HS-27A (cell line): Measurements from ENCODE around the gene WAC.
"Not testable (repeated sequence)": the region's sequence is repeated elsewhere in the genome, so short reads cannot be mapped to it uniquely, and the experiment has no call there.

Experiments used
- DNase-seq: peaks from one replicate; pipeline ENCODE4 v3.0.0-alpha.2; 2012; ENCODE audit warnings: low read depth, missing footprints

WAC gene, protein sequence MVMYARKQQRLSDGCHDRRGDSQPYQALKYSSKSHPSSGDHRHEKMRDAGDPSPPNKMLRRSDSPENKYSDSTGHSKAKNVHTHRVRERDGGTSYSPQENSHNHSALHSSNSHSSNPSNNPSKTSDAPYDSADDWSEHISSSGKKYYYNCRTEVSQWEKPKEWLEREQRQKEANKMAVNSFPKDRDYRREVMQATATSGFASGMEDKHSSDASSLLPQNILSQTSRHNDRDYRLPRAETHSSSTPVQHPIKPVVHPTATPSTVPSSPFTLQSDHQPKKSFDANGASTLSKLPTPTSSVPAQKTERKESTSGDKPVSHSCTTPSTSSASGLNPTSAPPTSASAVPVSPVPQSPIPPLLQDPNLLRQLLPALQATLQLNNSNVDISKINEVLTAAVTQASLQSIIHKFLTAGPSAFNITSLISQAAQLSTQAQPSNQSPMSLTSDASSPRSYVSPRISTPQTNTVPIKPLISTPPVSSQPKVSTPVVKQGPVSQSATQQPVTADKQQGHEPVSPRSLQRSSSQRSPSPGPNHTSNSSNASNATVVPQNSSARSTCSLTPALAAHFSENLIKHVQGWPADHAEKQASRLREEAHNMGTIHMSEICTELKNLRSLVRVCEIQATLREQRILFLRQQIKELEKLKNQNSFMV

DNA sequence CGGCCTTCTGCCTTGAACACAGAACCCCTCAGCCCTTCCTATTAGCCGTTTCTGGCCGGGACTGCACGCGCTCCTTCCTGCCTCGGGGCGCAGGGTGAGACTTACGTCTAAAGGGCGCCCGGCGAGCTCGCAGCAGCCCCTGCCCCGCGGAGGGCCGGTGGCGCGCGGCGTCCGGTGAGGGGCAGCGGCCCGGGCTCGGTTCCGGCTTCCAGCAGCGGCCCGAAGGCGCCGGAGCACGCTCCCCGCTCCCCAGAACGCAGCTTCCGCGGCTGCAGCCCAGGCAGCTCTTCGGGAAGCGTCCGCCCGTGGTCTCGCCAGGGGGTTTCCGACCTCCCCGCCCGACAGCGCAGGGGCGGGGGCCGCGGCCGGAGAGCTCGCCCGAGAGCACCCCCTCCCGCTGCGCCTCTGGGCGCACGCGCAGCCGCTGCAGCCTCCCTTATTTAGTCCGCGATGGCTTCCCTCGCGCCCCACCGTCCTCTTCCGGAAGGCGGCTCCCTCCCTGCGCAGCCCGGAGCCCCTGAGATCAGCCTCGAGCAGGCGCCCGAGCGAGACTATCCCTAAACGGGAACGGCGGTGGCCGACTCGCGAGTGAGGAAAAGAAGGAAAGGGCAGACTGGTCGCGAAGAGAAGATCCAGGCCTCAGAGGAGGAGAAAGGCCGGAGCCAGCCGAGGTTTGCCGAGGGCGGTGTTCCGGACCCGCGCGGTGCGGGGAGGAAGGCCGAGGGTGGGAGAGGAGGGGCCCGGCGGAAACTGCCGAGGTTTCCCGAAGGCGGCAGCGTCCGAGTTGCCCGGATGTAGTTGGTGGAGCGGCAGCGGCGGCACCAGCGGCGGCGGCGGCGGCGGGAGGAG, at the start of gene WAC:
Gene WAC (plus strand): TSS at position 782 of the 849 bp plus-strand sequence. CDS start 462 bp downstream, outside the sequence.
- DNase-seq = peak; percentile 64

DNA sequence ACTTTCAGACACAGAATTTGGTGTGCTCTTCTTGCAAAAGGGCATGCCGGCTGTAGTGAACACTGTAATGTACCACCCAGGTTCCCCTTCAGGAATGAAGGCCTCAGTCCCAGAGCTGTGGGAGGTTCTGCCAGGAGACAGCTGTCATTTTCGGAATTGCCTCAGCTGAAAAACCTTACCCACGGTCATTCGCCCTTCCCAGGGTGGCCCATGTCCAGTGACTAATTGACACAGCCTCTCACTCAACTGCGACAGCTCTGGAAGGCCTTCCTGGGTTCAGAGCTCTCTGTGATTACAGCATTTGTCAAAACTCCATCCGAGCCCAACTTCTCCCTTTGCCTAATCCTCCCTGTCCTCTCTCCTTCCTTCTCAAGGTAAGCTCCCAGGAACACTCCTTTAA, 43.7 kb upstream of the WAC start:
- no peak for DNase-seq

DNA sequence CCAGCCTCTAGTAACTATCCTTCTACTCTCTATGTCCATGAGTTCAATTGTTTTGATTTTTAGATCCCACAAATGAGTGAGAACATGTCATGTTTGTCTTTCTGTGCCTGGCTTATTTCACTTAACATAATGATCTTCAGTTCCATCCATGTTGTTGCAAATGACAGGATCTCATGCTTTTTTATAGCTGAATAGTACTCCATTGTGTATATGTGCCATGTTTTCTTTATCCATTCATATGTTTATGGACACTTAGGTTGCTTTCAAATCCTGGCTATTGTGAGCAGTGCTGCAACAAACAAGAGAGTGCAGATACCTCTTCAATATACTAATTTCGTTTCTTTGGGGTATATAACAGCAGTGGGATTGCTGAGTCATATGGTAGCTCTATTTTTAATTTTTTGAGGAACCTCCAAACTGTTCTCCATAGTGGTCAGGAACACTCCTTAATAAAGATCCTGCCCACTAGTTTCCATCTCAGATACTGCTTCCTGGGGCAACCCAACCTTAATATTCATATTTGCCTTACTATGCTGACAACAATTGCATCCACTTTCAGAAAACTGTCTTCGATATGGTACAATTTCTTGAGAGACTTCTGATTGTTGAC, 42.6 kb upstream of the WAC start:
- DNase-seq = not testable (repeated sequence)

DNA sequence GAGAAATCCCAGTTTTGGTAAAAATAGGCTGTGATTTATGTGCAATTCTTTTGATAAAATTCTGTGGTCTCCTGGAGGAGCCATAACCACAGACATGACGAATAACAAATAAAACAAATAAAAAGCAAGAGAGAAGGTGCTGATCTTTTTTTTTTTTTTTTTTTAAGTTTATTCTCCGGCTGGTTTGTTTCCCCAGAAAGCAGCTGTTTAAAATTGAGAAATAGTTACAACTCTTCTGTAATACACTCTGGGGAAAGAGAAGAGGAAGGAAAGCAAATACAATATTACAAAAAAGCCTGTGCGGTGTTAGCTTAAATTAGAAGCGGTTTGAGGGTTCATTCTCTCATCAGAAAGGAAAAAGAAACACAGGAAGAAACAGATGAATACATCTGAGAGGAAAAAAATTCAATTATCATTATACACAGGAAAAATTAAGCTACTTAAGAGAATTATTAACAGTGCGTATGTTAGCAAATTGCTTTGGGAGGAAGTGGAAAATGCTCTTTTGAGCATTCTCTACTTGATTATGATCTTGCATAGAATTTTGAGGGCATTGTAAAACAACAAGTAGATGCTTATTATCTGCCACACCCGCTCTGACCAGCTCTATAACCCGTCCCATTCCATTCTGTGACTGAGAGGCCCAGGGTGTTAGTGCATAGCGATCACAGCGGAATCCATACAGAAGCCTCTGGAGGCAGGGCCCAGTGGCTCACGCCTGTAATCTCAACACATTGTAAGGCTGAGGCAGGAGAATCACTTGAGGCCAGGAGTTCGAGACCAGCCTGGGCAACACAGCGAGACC, 40.6 kb upstream of the WAC start:
- DNase-seq = no peak

DNA sequence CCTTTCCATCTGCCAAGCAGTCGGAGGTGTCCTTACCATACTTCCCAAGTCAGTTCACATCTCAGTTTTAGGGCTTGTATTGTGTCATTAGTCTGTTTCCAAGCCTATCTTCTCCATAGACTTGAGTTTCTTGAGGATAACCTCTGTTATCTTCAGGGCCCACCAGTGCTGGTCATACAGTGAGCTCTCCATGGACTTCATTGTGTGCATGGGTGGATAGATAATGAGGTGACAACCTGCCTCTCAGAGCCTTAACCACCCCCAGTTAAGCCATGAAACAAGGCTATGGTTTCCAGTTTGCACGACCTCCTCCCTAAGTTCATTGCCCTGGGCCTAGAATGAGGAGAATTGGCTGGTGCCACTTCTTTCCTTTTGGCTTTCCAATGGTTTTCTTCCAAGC, 38.5 kb upstream of the WAC start:
- no peak for DNase-seq

DNA sequence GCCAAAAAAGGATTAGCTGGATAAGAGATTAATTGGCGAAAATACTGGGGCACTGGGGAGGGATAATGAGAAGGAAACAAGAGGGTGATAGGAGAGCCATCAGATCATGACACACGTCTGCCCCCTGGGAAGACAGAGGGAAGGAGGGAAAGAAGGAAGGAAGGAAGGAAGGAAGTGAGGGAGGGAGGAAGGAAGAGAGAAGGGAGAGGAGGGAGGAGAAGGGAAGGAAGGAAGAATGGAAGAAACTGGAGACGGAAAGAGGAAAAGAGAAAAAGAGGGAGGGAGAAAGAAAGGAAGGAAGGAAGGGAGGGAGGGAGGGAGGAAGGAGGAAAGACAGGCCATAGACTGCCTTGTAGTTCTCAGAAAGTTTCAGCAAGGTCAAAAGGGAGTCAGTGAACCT, 37.8 kb upstream of the WAC start:
- DNase-seq = no peak

DNA sequence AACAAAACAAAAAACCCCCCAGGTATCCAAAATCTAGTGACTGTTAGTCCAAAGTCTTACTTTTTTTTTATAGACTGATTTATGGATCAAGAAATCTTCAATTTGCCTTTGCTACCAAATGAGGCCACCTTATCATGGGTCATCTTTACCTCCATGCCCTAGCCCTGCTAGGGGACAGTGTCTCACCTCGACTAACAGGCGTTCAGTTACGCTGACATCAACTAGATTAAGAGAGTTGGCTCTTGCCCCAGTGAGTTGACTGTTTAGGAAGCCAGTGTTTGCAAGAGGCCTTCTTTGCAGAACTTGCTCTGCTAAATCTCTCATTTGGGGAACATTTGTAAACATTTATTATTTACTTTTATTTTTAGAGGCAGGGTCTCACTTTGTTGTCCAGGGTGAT, 36.9 kb upstream of the WAC start:
- DNase-seq = no peak

DNA sequence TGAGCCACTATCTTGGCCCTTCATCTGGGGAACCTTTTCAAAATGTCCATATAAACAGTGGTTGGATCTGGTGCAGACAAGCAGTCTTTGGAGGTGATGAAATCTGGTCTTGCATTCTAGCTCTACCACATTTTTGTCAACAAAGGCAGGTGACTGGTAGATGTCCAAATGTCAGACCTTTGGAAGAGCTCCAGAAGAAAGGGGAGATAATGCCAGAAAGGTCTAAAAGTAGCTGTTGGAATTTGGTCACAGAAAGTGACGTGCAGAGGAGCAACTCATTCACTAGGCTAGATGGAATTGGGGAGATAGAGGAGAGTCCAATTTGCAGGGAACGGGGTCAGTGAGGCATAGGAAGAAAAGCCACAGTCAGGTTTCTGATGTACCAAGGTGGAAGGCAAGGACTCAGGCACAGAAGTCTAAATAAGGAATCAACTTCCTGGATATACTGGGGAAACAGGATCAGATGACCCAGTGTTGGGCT, 36.4 kb upstream of the WAC start:
- no peak for DNase-seq

DNA sequence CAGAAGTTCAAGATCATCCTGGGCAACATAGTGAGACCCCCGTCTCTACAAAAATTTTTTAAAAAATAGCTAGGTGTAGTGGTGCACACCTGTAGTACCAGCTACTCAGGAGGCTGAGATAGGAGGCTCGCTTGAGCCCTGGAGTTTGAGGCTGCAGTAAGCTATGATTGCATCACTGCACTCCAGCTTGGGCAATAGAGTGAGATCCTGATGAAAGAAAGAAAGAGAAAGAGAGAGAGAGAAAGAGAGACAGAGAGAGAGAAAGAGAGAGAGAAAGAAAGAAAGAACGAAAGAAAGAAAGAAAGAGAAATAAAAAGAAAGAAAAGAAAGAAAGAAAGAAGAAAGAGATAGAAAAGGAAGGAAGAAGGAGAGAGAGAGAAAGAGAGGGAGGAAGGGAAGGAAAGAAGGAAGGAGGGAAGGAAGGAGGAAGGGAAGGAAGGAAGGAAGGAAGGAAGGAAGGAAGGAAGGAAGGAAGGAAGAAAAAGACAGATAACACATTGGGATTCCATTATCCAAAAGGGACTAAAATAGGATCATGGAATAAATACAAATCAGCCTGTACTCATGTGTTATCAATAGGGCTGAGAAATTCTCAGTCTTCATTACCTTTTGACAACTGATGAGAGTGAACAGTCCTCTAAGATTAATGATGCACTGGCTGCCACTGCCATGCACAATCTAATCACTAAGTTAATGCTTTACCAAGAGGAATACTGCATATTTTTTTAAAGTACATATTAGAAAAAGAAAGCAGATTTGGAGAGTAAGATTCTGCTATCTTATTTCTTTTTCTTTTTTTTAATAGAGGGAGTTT, 35.4 kb upstream of the WAC start:
- DNase-seq = no peak

DNA sequence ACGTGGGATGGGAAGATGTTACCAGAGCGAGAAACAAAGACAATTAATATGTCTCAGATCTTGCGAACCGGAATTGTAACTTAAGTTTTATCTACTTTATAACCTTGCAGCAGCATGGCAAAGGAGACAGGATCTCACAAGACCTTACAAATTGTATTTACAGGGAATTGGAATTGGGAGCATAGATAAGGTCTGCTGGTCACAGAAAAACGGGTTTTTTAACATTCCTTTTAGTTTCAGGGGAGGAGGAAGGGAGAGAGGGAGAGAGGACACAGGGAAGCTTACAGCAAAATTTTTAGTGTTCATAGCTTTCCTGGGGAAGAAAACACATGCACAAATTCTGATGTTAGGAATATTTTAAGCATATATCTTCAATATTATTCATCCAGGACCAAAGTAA, 32.7 kb upstream of the WAC start:
- not testable (repeated sequence) for DNase-seq

DNA sequence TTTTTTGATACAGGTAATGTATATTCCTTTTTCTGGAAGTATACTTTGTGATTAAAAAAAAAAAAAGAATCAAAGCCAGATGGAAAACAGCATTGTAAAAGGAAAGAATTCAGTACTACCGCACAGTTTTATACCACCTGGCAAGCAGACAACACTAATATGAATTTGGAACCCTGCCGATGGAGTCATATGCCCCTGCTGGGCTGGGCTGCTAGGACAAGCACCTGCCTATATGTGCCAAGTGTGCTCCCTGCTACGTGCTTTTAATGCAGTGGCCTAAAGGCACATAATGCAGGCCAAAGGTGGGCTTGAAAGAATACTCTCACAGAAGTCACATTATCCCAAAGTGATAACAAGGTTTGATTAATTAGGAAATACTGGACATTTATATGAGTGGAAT, 29.8 kb upstream of the WAC start:
- DNase-seq = no peak

DNA sequence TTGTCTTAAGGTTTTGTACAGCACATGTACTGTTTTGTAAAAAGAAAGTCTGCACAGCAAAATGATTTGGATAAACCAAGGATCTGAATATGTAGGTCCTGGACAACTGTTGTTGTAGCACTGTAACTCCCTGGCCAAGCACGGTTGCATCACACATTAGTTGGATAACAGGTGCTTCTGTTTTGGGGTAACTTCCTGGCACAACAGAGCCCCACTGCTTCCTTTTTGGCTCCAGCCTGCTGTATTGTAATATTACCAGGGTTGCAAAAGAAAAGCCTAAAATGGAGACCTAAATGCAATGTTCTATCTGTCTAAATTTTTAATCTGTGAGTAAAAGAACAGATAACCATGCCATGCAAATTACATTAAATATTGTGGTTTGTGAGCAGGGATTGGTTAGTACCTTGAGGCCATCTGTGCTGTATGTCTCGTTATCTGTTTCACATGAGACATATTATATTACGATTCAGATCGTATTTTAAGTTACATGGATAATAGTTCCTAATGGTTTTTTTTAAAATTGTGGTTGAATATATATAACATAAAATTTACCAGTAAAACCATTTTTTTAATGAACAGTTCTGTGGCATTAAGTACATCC, 27.5 kb upstream of the WAC start:
- DNase-seq = no peak

DNA sequence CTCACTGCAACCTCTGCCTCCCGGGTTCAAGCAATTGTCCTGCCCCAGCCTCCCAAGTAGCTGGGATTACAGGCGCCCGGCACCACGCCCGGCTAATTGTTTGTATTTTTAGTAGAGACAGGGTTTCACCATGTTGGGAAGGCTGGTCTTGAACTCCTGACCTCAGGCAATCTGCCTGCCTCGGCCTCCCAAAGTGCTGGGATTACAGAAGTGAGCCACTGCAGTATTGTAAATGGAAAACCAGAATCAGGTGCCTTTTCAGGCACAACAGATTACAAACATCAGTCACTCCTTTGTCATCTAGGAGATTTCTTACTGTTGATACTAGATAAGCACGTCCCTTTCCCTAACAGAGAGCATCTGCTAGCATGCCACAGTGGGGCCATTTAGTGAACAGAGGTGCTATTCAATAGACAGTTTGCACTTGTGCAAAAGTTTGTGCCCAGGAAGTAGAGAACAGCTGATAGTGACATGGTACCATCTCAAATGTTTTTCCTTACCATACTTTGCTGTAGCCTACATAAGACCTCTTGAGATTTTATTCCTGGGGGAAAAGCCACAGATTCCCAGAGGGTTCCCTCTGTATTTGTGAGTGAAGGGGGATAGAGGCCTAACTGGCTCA, 24.5 kb upstream of the WAC start:
- DNase-seq = no peak

DNA sequence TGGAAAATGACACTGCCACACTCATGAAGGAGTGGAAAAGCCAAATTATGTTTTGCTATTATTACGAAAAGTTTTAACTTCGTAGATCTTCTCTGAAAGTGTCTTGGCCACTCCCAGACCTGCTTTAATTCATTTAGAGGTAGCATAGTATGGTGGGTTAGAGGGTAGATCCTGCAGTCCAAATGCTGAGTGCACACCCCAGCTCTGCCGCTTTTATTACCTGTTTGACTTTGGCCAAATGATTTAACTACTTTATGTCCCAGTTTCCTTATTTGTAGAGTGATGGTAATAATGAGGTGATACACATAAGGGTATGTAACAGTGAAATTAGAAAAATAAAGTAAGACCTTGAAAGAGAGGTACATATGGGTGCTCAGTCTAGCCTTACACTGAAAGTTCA, 23.6 kb upstream of the WAC start:
- DNase-seq = no peak

DNA sequence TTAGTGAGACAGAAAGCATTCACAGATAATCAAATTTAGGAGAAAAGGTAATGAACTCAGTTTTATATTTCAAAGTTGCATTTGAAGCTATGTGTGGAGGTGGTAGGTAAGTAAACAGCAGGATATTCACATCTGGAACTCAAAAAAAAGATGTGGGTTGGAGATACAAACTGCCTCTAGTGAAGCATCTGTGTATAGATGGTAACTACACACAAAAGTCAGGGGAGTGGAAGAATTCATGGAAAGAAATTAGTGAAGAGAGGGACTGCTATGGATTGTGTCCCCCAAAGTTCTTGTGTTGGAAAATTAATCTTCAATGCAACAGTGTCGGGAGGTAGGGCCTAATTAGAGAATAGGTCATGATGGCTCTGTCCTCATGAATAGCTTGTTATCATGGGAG, 18.3 kb upstream of the WAC start:
- DNase-seq = no peak

DNA sequence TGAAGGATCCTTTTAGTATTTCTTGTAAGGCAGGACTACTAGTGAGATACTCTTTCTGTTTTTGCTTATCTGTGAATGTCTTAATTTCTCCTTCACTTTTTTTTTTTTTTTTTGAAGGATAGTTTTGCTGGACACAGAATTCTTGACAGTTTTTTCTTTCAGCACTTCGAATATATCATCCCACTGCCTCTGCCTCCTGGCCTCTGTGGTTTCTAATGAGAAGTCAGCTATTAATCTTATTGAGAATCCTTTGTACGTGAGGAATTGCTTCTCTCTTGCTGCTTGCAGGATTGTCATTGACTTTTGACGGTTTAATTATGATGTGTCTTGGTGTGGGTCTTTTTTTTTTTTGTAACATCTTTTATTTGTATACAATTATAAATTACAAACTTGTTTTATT, 12.6 kb upstream of the WAC start:
- no peak for DNase-seq

DNA sequence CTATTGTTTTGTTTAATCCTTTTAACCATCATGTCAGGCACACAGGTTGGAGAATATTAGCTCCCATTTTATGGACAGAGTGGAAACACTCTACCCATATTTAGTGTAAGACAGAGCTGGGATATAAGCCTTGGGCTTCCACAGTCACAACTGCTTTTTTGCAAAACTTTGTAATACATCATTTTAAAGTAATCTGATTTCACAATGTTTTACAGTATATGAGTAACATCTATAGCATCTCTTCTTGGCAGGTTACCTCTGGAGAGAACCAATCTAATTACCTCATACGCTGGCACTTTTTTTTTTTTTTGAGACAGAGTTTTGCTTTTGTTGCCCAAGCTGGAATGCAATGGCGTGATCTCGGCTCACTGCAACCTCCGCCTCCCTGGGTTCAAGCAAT, 12.1 kb upstream of the WAC start:
- not testable (repeated sequence) for DNase-seq

DNA sequence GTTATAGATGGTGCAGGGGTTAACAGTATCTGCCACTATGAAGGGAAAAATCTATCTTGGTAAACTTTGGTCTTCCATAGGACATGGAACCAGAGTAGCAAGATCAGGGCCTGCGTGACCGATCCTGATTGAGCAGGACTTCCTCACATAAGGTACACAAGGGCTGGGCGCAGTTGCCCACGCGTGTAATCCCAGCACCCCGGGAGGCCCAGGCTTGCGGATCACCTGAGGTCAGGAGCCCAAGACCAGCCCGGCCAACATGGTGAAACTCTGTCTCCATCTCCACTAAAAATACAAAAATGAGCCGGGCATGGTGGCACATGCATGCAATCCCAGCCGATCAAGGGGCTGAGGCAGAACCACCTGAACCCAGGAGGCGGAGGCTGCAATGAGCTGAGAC, 11.0 kb upstream of the WAC start:
- DNase-seq = not testable (repeated sequence)

DNA sequence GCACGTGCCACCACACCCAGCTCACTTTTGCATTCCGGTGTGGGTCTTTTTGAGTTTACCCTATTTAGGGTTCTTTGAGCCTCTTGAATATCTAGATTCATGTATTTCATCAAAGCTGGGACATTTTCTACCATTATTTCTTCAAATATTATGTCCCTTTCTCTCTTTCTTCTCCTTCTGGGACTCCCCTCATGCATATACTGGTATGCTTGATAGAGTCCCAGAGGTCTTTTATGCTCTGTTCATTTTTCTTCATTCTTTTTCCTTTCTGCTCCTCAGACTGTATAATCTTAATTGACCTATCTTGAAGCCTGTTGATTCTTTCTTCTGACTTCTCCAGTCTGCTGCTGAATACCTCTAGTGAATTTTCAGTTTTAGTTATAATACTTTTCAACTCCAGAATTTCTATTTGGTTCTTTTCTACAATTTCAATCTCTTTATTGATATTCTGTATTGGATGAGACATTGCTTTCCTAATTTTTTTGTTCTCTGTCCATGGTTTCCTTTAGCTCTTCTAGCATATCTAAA, 9.1 kb upstream of the WAC start:
- no peak for DNase-seq
